H1 (cell line): ENCODE measurements around the gene ATP2B3.

Experiments
- CBX5 ChIP-seq: fragments of 300-800, 300-1000 bp; sonication (generic); IDR thresholded peaks from 2 replicates; pipeline ENCODE4 v1.7.1; 2016; ENCODE audit warnings: antibody characterized with exemption, low read length, low read depth
- CHD2 ChIP-seq: IDR thresholded peaks from 2 replicates; pipeline ENCODE4 v1.6.1; 2012; ENCODE audit warnings: low read length, improper control_type of control experiment
- EGR1 ChIP-seq: IDR thresholded peaks from 2 replicates; pipeline ENCODE4 v1.6.1; 2011; ENCODE audit warnings: low read depth, low read length, borderline replicate concordance
- EZH2 ChIP-seq: fragments of 200-600 bp; sonication (generic); IDR thresholded peaks from 2 replicates; pipeline ENCODE4 v1.7.1; 2012; ENCODE audit warnings: low read depth, mild to moderate bottlenecking, moderate library complexity, low read length, inconsistent platforms; ENCODE audit not compliant: severe bottlenecking
- FOSL1 ChIP-seq: IDR thresholded peaks from 2 replicates; pipeline ENCODE4 v1.6.1; 2011; ENCODE audit warnings: mild to moderate bottlenecking, low read depth, low read length, moderate library complexity; ENCODE audit not compliant: insufficient read depth
- KDM1A ChIP-seq: fragments of 200-600, 300-600 bp; sonication (generic); IDR thresholded peaks from 2 replicates; pipeline ENCODE4 v1.7.1; 2016; ENCODE audit warnings: mild to moderate bottlenecking, low read length, borderline replicate concordance
- POLR2A ChIP-seq, 2 experiments: IDR thresholded peaks; 1 replicate in 1 of 2; 2 replicates in 1 of 2; pipeline ENCODE4 v1.6.1; 2011; ENCODE audit warnings: low read depth in 2 of 2, low read length in 2 of 2, mild to moderate bottlenecking in 2 of 2; ENCODE audit errors: control extremely low read depth in 1 of 2
- YY1 ChIP-seq: IDR thresholded peaks from 2 replicates; pipeline ENCODE4 v1.6.1; 2011; ENCODE audit warnings: low read depth, mild to moderate bottlenecking, low read length
- TF ChIP-seq, protein P1 (sequence below): IDR thresholded peaks from 2 replicates; pipeline ENCODE4 v1.6.1; 2012; ENCODE audit warnings: inconsistent platforms
- TF ChIP-seq, protein P2 (sequence below), 3 experiments: IDR thresholded peaks; 1 replicate in 2 of 3; 2 replicates in 1 of 3; pipeline versions ENCODE4 v1.5.1 to v1.6.1; 2011; ENCODE audit warnings: low read length in 3 of 3, mild to moderate bottlenecking in 3 of 3, inconsistent platforms in 2 of 3, low read depth in 1 of 3, moderate library complexity in 1 of 3; ENCODE audit not compliant: insufficient read depth in 1 of 3; ENCODE audit errors: control extremely low read depth in 1 of 3

DNA sequence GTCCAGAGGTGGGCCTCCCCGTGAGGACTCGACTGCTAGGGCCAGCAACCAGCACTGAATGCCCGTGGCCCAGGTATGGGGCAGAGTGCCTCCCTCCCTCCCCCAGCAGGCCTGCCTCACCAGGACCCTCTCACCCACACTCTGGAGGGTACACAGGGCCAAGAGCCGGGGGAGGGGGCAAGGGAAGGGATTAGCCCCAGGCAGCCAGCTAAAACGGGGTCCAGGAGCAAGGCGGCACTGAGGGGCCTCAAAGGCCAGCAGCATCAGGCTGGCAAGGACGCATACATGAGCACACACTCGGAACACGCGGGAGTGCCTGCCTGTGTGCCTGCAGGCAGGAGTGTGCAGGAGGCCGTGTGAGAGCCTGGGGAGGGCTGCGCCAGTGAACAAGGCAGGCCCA lies 111.2 kb downstream of the ATP2B3 start:
- TF ChIP-seq EZH2, result no peak
- TF ChIP-seq FOSL1, result no peak
- no peak for TF ChIP-seq CHD2
- TF ChIP-seq, protein P1, sequence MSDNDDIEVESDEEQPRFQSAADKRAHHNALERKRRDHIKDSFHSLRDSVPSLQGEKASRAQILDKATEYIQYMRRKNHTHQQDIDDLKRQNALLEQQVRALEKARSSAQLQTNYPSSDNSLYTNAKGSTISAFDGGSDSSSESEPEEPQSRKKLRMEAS, result no peak
- TF ChIP-seq CBX5, result no peak
- TF ChIP-seq, protein P2, sequence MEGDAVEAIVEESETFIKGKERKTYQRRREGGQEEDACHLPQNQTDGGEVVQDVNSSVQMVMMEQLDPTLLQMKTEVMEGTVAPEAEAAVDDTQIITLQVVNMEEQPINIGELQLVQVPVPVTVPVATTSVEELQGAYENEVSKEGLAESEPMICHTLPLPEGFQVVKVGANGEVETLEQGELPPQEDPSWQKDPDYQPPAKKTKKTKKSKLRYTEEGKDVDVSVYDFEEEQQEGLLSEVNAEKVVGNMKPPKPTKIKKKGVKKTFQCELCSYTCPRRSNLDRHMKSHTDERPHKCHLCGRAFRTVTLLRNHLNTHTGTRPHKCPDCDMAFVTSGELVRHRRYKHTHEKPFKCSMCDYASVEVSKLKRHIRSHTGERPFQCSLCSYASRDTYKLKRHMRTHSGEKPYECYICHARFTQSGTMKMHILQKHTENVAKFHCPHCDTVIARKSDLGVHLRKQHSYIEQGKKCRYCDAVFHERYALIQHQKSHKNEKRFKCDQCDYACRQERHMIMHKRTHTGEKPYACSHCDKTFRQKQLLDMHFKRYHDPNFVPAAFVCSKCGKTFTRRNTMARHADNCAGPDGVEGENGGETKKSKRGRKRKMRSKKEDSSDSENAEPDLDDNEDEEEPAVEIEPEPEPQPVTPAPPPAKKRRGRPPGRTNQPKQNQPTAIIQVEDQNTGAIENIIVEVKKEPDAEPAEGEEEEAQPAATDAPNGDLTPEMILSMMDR (IDR thresholded peaks at IDR 0.05; ENCODE audit: control extremely low read depth in 1 of 3, insufficient read depth in 1 of 3, low read depth in 1 of 3, low read length in 3 of 3), result no peak
- TF ChIP-seq KDM1A, result no peak
- TF ChIP-seq POLR2A (IDR thresholded peaks at IDR 0.05; ENCODE audit: control extremely low read depth in 1 of 2, low read depth in 2 of 2, low read length in 2 of 2), result no peak
- TF ChIP-seq EGR1, result no peak
- no peak for TF ChIP-seq YY1
